Measurements from ENCODE around the gene ZKSCAN7.

DNA sequence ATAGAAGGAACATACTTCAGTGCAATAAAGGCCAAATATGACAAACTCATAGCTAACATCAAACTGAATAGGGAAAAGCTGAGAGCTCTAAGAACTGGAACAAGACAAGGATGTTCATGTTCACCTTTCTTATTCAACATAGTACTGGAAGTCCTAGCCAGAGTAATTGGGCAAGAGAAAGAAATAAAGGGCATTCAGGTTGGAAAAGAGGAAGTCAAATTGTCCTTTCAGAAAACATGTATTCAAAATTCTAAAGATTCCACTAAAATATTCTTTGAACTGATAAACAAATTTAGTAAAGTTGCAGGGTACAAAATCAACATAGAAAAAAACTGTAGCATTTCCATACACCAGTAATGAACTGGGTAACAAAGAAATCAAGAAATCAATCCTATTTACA lies 57.7 kb downstream of the ZKSCAN7 start:
- TF ChIP-seq CTCF (IDR thresholded peaks at IDR 0.05; ENCODE audit: insufficient read depth, low read length, poor library complexity, severe bottlenecking) (no peak), EZH2phosphoT487 (conservative IDR thresholded peaks at IDR 0.05; ENCODE audit: low read length) (no peak)
